Measurements from ENCODE around the gene S1PR4.

GRCh38 chr19:3204646-3205275, 26.2 kb downstream of the S1PR4 start:
- TF ChIP-seq CTCF (IDR thresholded peaks at IDR 0.05): no peak
- no peak for TF ChIP-seq EP300 (IDR thresholded peaks at IDR 0.05)
- TF ChIP-seq POLR2A (IDR thresholded peaks at IDR 0.05): no peak
